Measurements from ENCODE around the gene ABL2.

- TF ChIP-seq CTCF (IDR thresholded peaks at IDR 0.05) (no peak), EP300 (IDR thresholded peaks at IDR 0.05) (no peak), POLR2A (IDR thresholded peaks at IDR 0.05; ENCODE audit: low read depth) (no peak), POLR2AphosphoS5 (IDR thresholded peaks at IDR 0.05) (no peak)
These were observed 141.8 kb downstream of the ABL2 start for GRCh38 chr1:179087665-179088064.
